ENCODE data around the gene CAMTA1.
A peak's percentile ranks its signal among the peaks of the same experiment; 100 is the strongest.

Gene CAMTA1

DNA sequence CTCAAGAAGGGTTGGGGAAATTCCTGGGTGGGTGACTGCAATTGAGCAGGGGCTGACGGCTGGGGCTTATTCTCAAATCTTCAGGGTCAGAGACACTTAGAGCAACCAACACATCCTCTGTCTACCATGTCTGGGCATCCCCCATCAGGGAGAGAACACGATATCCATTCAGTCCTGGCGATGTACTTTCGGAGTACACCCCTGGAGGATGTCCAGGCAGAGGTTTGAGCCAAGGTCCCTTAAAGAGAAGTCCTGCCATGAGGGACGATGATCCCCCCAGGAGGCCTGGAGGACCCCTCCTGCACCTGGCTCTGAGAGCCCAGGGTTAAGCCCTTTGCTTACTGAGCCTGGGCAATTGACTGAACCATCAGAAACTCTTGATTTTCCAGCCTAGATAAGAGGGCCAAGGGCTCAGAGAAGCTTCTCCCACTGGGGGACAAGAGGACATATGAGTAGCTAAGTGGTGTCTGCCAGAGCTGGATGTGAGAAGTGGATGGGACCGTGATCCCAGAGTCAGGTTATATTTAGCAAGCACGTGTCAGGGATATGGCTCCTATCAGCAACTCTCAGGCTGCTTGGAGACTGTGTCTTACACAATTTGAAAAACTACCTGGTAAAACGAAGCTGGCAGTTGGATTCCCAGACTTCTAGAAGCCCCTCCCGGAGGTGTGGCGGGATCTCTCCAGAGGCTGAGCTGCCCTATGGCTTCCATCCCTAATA is 732.5 kb downstream of the CAMTA1 start:
- DNase-seq (ENCODE audit: low spot score): no peak

DNA sequence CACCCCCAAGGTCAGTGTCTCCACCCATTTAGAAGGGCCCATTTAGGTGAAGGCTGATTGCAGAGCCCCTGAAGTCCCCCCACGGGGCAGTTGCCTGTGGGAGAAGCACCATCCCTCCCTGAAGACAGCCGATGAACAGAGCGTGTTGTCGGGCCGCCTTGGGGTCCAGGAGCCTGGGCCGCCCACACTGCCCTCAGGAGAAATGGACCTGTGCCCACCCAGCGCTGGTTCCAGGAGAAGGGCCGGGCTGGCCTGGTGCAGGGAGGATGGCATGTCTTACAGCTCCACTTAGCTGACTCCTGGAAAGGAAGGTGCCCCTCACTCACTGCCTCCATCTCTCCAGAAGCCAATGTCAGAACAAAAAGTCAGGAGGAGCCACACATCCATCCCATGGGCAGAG is 733.2 kb downstream of the CAMTA1 start:
- DNase-seq (ENCODE audit: low spot score): no peak

DNA sequence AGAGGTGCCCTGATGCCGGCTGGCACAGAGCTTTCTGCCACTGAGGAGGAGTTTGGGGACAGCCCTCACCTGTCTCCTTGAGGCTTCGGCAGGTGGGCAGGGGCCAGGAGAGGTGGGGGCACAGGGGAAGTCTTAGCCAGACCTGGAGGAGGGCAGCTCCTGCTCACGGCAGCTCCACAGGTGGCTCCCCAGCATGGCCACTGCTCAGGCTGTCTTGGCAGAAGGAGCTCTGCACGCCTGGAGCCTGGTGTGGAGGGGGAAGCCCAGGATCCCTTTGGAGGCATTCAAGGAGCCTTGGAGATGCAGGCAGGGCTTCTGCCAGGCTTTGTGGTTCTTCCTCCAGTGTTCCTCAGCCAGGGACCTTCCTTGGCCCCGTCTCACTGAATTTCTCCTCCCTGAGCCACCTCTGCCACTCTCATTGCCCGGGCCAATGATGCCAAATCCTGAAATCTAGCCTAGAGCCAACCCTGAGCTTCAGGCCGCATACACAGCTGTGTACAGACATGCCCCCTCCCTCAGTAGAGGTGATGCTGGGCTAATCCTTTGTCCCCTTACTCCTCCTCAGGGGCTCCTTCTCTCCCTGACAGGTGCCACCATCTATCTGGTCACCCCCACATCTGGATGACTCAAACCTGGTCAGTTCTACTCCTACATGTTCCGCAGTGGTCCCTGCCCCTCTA is 734.1 kb downstream of the CAMTA1 start:
- DNase-seq (ENCODE audit: low spot score): no peak

DNA sequence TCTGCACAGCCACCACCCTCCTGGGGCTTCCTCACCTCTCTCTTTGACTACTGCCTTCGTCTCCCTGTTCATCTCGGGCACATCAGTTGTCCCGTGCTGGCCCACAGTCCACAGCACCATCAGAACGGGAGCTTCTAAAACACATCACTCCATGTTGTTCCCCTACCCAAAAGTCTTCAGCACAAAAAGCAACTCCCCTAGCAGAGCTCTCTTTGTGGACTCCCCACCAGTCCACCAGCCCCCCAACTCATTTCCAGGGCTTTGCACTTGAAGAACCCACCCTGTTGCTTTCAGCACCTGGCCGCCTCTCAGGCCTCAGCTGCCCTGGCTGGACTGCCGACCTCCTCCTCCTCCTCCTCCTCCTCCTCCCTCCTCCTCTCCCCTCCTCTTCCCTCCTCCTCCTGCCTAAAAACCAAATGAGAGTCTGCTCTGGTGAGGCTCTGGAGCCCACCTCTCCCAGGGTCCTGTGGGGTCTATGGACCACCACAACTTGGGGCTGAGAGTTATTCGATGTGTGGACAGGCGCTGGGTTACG is 734.7 kb downstream of the CAMTA1 start:
- no peak for DNase-seq (ENCODE audit: low spot score)

DNA sequence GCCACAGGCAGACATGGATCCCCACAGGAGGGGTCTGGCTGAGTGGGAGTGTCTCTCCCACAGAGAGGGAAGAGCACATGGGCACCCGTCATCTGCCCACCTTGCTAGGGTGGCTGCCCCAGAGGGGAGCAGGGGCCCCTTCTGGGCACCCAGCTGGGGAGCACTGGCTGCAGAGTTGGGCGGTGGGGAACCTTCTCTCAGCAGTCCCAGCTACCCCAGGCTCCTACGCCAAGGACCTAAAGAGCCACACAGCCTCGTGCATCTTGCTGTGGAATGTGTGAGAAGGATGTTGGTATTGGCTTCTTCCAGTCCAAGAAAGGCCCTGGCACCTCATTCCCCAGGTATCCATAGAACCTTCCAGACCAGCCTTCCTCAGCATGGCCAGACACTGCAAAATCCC is 735.2 kb downstream of the CAMTA1 start:
- DNase-seq (ENCODE audit: low spot score): no peak

DNA sequence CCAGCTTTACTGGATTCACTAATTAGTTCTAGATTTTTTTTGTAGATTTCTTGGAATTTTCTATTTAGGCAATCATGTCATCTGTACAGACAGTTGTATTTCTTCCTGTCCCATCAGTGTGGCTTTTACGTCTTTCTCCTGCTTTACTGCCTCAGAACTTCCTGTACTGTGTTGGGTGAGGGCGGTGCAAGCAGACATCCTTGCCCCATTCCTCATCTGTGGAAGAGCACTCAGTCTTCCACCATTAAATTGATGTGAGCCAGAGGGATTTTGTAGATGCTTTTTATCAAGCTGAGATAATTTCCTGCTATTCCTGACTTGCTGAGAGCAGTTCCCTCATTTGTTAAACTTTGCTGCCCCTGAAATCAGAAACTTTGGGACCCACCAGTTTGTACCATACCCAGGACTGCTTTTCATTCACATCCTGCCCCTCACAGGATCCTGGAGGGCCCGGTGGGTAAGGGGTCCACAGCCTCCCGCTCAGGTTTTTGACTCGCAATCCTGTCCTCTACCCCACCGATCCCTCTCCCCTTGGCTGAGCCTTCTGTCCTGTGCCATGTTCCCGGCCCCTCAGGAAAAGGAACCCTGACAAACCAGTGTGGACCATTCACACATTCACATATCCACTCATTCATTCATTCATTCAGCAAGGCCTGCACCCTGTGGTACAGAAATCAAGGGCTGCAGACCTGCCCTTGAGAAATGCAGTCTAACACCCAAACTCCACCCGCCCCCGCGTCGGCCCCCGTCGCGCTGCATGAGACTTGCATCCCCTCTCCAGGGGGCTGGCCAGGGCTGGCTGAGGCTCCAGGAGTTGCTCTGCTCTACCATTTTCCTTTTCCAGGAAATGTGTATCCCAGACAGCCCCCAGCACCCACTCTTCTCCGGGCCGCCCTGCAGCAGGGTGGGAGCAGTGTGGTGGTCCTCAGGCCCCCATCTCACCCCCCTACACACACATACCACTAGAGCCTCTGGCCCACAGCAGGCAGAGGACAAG is 739.4 kb downstream of the CAMTA1 start:
- DNase-seq (ENCODE audit: low spot score): no peak

DNA sequence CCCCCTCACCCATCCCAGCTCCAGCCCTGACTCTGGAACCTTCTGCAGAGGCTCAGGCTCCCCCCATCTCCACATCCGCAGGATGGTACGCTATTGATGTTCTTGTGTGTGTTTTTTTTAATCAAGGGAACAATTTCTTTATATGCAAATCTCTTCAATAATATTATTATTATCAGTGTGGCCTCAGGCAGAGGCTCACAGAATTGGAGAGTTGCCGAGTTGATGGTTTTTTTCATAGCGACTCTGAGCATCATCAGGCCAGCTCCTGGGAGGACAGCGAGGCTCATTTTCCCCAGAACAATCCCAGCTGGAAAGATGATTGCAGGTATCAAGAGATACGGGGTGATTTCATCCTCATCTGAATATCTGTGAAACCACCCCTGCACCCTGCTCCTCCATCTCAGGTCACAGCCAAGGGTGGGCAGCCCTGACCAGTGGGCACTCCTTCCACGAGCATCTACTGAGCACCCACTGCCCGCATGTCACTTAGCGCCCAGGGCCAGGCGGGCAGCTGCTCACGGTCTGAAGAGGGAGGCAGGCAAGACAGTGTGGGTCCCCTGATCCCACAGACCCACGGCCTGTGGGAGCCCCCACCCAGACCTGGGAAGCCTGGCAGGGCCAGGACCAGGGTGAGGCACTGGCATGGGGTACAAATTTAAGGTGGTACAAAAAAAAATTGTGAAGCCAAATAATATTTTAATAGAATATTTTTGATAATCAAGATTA is 740.2 kb downstream of the CAMTA1 start:
- DNase-seq (ENCODE audit: low spot score): no peak

DNA sequence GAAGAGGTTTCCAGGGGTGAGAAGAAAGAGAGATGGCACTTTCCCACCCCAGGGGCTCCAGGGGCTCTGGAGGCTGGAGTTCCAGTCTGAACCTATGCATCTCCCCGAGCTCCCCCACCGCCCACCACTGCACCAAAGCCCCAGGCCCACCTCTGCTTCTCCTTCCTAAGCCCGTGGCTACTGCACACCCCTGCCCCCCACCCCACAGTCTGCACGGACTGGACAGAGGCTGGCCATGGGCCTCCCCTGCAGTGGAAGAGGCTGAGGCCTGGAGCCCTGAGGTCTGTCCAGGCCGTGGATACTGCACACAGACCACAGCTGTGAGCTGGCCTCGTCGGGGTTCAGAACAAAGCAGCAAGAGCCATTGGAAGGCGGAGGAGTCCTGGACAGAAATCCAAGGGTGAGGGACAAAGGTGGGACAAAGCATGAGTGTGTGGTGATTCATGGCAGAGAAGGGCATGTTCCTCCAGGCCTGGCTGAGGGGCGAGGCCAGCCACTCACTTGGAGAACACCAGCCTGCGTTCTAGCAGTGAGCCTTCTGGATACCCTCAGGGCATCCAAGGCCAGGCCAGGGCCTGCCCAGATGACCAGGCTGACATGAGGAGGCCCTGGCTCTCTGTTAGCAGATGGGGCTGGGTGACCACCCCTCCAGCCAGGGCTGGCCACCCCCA is 741.1 kb downstream of the CAMTA1 start:
- DNase-seq (ENCODE audit: low spot score): no peak

DNA sequence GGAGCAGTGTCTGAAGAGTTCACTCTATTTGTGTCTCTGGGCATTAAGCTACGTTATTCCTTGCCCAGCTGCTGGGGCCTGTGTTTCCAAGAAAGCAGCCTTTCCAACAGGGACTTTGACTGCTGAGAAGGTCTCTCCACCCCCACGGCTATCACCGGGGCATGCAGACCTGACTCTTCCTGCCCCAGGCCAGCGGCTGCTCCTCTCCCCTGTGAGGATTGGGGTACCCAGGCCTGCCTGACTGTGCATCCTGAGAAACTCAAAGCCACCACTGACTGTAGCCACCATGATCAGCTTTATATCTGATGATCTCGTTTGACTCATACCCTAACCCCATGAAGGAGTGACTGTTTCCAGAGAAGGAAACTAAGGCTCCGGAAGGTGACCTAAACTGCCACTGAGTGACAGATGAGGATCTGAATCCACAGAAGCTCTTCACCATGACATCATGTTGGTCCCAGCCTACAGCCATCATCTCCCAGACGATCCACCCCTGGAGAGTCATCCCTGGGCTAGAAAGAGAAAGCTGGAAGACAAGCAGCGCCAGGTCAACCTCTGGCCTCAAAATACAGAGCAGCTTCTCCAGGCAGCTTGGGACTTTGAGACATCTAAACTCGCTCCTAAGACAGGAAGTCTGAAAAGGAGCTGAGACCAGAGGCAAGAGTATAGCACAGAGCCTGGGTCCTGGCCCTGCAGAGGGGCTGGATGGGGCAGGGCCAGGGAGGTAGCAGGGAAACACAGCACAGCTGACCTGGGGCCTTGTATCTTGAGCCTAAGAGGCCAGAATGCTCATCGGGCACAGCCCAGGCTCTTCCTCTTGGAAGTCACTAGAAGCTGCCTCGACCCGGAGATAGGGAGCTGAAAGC is 741.8 kb downstream of the CAMTA1 start:
- peak; percentile 48 for DNase-seq (ENCODE audit: low spot score)

DNA sequence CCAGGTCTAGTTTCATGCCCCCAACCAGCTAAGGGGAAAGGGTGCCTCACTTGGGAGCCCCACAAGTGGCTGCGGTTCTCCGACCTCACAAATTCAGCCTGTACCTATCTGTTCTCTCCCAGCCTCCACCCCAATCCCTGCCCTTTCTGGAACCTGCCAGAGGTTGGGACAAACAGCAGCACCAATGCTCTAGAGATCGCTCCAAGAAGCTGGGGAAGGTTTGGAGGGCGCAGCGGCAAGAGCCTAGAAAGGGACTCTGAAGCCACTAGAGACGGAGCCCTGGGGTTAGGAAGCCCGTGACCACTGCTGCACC is 742.4 kb downstream of the CAMTA1 start:
- DNase-seq (ENCODE audit: low spot score): no peak

DNA sequence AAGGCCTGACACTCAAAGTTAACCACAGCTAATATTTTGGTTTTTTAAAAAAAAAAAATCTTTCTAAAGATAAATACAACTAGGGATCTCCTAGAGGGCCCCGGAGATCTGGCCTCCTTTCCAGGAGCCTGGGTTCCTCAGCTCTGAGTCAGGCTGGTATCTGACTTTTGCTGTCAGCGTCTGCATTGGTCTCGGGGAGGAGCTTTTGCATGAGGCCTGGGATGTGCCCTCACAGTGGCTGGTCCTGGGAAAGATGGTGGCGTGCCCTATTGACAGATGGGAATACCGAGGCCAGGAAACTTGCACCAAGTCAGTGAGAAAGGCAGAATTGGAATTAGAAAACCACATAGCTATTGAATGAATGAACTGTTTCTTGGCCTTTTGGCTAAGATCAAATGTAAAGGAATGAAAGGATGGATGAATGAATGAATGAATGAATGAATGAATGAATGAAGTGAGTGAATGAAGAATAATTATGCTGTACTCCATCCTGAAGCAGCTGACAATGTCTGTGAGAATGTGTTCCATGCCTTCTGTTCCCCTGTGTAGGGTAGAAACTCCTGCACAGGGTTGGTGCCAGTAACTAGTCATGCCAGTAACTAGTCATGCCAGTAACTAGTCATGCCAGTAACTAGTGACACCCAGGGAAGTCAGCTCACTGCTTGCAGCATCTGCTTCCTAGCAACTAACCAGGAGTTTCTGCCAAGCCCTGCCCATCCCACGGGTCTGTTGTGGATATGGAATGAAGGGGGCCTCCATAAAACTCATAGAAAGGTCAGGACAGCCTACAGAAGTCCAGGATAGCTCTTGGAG is 743.3 kb downstream of the CAMTA1 start:
- DNase-seq (ENCODE audit: low spot score): no peak

DNA sequence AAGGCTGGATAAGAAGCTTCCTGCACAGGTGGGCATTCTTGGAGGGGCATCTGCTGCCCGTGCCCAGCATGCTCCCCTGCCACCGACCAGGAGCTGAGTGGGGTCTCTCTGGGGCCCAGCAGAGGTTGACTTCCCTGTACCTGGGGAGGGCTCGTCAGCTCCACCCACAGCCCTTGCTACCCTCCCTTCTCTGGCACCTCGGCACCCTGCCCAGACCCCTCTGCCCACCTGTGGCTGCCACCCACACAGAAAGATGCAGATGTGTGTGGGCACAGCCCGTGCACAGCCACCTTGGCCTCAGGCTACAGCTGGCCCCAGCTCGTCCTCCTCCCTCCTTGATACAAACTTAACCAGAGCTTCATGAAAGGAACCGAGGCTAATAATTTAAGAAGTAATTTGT is 744.7 kb downstream of the CAMTA1 start:
- DNase-seq (ENCODE audit: low spot score): no peak

DNA sequence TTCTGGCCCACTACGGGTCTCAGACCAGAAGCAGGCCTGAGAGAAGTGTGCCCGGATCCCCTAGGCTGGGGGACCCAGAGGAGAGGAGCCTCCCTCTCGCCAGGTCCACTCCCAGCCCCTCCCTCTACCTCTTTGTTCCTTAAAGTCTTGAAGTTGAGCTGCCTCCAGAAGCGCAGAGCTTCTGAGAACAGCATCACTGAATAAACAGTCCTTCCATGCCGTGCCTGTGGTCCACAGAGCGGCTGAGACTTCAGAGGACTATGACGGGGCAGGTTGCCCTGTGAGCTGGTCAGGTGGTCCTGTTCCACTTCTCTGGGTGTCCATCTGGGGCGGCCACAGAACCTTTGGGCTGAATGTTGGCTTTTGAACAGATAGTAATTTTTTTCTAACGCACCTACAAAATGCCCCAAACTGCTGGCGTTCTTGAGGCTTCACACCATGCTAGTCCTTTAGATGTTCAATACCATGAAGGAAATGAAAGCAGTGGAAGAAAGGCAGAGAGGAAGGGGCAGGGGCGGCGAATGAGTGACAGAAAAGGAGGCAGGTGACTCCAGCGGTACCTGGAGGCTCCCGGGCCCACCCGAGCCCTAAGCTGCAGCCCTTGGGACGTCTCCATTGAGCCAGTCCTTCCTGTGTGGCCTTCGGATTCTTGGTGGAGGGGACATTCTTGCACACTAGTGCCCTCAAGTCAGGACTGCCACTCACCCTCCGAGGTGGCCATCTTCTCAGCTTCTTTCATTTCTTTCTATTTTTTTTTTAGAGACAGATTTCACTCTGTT is 746.5 kb downstream of the CAMTA1 start:
- DNase-seq (ENCODE audit: low spot score): no peak

DNA sequence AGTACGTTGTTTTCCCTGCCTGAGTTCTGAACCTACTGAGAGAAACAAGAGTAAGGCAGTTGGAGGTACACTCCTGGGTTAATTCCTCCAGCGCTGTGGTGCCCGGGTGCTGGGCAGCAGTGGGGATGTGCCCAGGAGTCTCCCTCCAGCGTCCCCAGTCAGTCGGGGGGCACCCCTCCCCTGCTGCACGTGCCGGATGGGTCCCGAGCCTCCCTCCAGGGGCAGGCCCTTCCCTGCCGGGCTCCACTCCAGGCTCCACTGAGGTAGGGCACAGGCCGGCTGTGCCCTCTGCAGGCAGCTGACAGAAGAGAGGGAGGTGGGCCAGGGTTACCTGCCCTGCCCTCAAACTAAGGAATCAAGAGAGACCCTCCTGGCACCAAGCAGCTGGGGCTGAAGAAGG is 747.8 kb downstream of the CAMTA1 start:
- no peak for DNase-seq (ENCODE audit: low spot score)

DNA sequence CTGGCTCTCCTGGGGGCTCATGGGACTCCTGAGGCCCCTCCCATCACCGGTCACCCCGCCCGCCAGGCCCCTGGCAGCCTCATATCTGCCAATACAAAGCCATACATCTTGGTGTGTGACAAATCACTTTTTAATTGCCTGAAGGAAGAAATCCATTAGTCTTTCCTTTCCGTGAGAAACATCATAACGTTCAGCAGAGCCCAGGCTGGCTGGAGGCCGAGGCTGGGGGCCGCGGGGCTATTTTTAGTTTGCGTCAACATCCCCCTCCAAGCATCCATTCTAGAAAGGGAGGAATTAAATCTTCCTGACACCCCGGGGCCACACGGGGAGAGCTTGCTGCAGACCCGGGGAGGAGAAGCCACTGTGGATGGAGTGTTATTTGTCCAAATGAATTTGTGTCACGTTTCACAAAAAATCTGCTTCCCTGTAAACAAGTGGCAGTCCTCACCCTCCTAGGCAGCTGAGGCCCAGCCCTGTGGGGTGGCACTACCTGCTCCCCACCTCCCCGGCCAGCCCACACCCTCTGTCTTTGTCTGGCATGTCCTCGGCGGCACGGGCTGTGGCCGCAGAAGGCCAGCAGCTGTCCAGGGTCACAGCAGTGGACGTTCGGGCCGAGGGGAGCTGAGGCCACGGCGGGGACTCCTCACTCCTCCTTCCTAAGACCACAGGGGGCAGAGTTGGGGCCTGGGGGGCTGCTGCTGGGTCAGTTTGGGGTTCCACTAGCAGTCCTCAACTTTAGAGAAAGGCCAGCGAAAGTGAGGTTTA is 749.0 kb downstream of the CAMTA1 start:
- no peak for DNase-seq (ENCODE audit: low spot score)

DNA sequence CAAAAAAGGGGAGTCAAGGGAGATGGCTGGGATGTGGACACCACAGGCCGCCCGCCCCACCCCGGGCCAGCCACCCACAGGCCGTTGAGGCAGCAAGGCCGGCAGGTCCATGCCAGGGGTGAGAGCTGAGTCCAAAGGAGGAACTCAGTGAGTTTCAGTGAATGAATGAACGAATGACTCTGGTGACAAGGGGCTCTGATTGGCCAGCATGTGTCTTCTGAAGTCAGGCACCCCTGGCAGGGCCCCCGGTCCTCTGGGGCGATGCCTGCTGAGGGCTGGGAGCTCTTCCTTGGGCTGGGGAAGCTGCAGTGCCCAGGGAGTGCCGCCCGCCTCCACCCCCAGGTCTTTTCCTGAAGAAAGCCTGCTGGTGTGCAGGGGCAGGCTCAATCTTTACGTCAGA is 749.8 kb downstream of the CAMTA1 start:
- no peak for DNase-seq (ENCODE audit: low spot score)

DNA sequence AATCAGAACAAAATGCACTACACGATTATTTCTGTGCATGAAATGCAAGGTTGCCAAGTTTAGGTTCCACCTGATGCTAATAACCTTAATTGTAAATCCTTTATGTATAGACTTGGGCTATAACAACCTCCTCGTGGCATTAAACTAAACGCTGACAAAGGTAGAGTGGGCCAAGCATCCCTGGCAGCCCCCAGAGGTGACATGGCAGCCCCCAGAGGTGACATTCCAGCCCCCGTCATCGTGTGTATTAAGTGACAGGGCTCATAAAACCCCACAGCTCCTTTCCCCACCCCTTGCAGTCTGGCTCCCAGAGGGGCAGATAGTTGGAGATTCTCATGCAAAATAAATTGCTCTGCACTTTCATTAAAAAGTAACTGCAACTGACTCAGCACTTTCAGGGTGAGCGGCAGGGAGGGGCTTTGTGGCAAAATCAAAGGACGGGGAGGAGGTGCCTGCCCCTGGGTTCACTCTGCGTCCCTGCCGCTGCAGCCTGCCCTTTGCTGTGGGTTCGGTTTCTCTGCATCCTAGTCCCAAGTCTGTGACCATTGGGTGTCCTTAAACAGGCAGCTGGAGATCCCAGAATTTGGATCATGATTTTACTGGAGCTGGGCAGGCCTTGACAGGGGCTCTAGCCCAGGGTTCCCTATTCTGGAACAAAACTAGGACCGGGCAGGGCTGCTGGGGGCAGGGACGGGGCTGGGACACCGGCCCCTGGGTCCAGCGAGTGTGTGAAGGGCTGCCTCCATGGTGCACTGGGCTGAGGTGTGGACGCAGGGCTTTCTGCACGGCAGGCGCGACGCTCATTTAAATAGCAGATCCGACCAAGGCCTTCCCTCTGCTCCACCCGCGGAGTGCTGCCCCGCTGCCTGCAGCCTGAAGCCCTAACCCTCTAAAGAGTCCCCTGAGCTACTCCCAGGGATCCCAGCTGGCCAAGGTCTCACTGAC is 751.0 kb downstream of the CAMTA1 start:
- DNase-seq (ENCODE audit: low spot score): no peak

Data from RKO (cell line).